ENCODE data around the gene EIF3I.

EIF3I gene

DNA sequence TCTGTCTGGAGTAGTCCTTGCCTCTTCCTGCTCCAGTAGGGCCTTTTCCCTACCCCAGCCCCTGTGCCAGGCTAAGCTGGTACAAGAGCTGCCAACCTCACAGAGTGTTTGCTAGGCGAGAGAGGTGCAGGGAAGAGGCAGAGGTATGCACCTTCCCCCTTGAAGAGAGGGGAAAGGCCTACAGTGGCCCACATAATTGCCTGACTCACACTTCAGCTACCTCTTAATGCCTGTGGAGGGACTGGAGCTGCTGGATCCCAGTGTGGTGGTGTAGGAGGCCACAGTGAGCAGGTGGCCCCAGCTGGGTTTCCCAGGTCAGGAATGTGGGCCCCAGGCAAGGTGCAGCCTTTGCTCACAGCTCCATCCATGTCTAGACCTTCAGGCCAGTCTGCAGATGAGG, 25.1 kb upstream of the EIF3I start:
- peaks cover 48% of the 10 kb centered on the region for H3K4me1 ChIP-seq
- no peaks in the 10 kb centered on the region for H3K27me3 ChIP-seq
- no peak overlapping the region for H3K9ac ChIP-seq
- H4K20me1 ChIP-seq = peaks cover 54% of the 10 kb centered on the region
- H3K4me2 ChIP-seq = no peak overlapping the region
- H3K4me3 ChIP-seq = no peak overlapping the region
- TF ChIP-seq Cebpa-rat (IDR thresholded peaks at IDR 0.05) = no peak
- peaks cover 67% of the 10 kb centered on the region for H3K36me3 ChIP-seq
- H3K27ac ChIP-seq = no peak overlapping the region
- H3K9me3 ChIP-seq = no peaks in the 10 kb centered on the region

DNA sequence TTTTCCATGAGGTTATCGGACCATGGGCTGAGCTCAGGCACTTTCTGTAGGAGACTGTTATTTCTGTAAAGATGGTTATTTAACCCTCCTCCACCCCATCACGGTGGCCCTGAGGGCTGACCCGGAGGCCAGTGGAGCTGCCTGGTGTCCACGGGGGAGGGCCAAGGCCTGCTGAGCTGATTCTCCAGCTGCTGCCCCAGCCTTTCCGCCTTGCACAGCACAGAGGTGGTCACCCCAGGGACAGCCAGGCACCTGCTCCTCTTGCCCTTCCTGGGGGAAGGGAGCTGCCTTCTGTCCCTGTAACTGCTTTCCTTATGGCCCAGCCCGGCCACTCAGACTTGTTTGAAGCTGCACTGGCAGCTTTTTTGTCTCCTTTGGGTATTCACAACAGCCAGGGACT, 24.4 kb upstream of the EIF3I start:
- H3K9ac ChIP-seq = no peak overlapping the region
- no peak overlapping the region; the same call in 1 of the 2 replicates for H3K27ac ChIP-seq
- no peak overlapping the region for H3K4me3 ChIP-seq
- H4K20me1 ChIP-seq = peaks cover 47% of the 10 kb centered on the region
- TF ChIP-seq Cebpa-rat (IDR thresholded peaks at IDR 0.05) = no peak
- H3K9me3 ChIP-seq = no peaks in the 10 kb centered on the region
- H3K4me2 ChIP-seq = no peak overlapping the region
- no peaks in the 10 kb centered on the region for H3K27me3 ChIP-seq
- peaks cover 55% of the 10 kb centered on the region for H3K4me1 ChIP-seq
- peaks cover 60% of the 10 kb centered on the region for H3K36me3 ChIP-seq

DNA sequence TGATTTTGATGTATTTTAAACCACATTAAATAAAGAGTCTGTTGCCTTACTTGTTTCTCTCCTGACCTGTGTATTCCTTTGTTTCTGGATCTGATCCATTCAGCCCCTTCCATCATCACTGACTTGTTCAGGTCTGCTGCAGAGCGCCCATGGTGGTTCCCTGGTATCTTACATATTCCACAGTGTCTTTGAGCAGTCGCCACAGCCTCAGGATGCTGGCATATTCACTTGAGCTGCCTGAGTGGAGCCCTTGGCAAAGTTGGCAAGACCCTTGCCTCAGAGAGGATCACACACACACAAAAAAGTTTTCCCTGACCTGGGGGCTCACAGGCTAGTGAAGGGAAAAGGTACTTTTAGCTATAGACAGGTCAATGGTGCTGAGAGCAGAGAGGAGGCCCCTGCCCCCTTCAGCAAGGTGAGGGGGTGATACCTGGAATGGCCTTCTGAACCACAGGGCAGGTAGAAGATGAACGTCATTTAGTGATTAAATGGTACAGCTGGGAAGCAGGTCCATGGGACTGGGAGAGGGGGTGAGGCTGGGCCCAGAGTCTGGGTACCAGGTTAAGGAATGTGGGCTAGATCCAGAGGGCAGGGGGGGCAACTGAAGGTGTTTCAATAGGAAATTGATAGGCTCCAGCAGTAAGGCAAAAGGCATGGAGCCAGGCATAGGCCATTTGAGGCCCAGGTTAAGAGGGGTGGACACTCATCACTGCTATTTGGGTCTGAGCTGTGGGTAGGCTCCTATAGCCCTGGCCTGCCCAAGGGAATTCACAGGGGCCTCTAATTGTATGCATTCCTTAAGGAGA, 23.8 kb upstream of the EIF3I start:
- Histone ChIP-seq H4K20me1 (peaks cover 47% of the 10 kb centered on the region), H3K27ac (no peak overlapping the region; the same call in 1 of the 2 replicates), H3K9me3 (no peaks in the 10 kb centered on the region), H3K27me3 (no peaks in the 10 kb centered on the region), H3K9ac (no peak overlapping the region), H3K36me3 (peaks cover 54% of the 10 kb centered on the region), H3K4me1 (peaks cover 58% of the 10 kb centered on the region), H3K4me3 (no peak overlapping the region), H3K4me2 (0 out of 2 replicates have a peak overlapping the region, but pooled peaks have one; percentile 94)
- TF ChIP-seq Cebpa-rat (IDR thresholded peaks at IDR 0.05) = no peak

DNA sequence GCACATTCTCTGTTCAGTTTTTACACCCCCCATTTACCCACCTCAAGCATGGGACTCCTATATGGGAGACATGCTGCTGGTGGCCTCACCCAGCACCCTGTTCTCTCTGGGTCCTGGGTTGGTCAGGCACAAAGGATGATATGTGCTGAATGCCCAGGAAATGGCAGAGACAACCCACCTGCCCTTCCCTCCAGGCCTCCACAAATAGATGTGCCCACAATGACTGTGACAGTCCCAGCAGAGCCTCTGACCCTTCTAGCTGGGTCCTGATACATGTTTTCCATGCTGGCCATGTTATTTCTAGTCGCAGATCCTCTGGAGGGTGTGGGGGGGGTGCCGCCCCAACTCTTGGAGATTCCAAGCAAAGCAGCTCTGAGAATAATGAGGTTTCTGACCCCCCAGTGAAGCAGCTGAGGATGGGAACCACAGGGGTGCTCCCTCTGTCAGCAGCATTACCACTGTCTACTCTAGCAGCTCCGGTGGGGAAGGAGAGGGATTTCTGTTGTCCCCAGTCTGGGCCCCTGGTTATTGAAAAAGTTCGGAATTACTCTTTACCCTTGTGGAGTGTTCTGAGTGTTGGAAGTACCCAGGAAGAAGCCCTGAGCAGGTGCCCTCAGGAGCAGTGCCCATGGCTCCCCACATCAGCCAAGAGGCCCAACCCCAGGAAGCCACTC, 23.0 kb upstream of the EIF3I start:
- Histone ChIP-seq H3K9ac (no peak overlapping the region), H3K27ac (no peak overlapping the region), H4K20me1 (peaks cover 39% of the 10 kb centered on the region), H3K36me3 (peaks cover 54% of the 10 kb centered on the region), H3K27me3 (no peaks in the 10 kb centered on the region), H3K4me3 (no peak overlapping the region), H3K4me1 (peaks cover 58% of the 10 kb centered on the region), H3K4me2 (peak overlapping the region; percentile 94), H3K9me3 (no peaks in the 10 kb centered on the region)
- TF ChIP-seq Cebpa-rat (IDR thresholded peaks at IDR 0.05) = no peak

DNA sequence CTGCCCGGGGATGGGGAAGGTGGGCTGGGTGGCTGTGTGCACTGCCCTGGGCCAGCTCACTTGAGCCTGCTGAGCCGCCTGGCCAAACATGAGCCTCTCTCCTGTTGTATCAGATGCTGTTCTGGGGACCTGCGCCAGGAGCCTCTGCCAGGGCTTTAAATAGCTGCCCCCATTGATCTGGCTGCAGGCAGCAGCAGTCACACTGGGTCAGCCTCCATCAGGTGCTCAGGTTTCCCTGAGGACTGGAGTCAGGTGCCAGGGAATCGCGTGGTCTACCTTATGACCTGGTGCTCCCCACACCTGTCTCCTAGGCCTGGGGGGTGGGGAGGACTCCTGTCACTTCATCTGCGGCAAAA, 22.5 kb upstream of the EIF3I start:
- peaks cover 56% of the 10 kb centered on the region for H3K4me1 ChIP-seq
- peak overlapping the region; percentile 77; the same call in 1 of the 2 replicates for H3K9ac ChIP-seq
- H3K27me3 ChIP-seq = no peaks in the 10 kb centered on the region
- H3K4me3 ChIP-seq = peak overlapping the region; percentile 78; the same call in 1 of the 2 replicates
- H3K27ac ChIP-seq = no peak overlapping the region
- H4K20me1 ChIP-seq = peaks cover 34% of the 10 kb centered on the region
- H3K36me3 ChIP-seq = peaks cover 49% of the 10 kb centered on the region
- TF ChIP-seq Cebpa-rat (IDR thresholded peaks at IDR 0.05) = no peak
- peak overlapping the region; percentile 94 for H3K4me2 ChIP-seq
- no peaks in the 10 kb centered on the region for H3K9me3 ChIP-seq

DNA sequence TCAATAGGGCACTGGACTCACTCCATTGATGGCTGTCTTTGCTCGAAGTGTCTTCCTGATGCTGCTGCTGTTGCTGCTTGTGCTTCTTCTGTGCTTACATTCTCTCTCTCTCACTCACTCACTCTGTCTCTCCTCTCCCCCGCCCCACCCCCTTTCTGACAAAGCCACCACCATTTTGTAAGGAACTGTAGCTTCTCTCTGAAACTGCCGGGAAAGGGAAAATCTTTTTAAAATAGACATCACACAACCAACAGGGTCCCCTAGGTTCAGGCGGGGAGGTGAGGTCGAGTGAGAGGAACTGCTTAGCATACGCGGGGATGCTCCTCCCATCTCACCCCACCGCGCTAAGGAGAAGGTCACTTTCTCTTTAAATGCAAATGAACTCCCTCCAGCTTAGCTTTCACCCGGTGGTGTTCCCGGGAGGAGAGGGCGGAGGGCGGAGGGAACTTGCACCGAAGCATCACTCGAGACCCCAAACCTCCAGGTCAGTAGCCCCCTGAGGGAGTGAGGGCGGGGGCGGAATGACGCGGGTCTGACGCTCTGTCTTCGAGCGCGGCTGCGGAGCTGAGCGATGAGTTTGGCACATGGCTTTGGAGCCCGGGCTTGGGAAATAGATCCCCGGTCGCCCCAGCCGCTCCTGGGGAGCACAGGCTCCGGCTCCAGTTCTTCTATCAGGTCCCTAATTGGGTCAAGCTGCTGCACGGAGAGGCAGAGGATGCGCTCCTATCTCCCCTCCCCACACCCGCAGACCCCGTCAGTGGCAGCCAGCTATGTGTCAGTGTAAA, 21.8 kb upstream of the EIF3I start, which contains the start of gene CCDC28B:
Gene CCDC28B, plus strand, starts transcription at position 370 of the 785 bp plus-strand sequence. CDS start 1,341 bp downstream, outside the sequence.
- TF ChIP-seq Cebpa-rat (IDR thresholded peaks at IDR 0.05) = no peak
- peak within 1 kb of the TSS; percentile 48 for H3K27ac ChIP-seq

DNA sequence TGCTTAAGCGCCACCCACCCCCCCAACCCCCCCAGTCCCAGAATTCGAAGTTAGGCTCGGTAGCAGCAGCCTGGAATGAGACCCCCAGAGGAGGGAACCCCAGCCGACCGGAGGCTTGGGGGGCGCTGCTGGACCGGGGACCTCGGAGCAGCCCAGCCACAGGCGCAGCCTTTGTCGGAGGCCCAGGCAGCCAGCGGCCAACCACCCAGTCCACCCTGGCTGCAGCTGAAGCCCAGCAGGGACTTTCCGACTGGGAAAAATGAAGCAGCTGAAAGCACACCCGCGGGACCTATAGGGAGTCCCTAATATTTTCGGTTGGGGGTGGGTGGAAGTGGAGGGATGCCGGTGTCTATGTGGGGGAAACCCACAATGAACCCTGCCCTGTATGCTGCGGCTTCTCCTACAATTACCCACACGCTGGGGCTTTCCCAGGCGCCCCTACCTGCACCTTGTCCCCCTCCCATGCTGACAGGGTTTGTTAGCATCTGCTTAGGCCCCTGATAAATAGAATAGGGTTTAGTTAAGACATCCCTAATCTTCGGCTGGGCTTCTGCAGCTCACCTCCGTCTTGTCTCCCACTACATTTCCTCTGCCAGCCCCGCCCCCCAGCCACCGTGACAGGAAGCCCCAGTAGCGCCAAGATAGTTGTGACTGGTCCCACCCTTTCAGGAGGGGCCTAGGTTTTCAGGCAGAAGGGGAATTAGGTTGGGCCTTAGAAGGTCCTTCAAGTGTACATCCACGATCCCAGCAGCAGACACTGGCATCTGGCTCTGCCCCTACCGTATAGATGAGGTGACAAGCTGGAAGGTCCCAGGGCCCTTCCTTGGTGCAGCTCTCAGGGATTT, 21.0 kb upstream of the EIF3I start:
- H3K27ac ChIP-seq = peak overlapping the region; percentile 69
- H3K9me3 ChIP-seq = no peaks in the 10 kb centered on the region
- H3K4me2 ChIP-seq = peak overlapping the region; percentile 94
- peaks cover 52% of the 10 kb centered on the region for H3K4me1 ChIP-seq
- no peaks in the 10 kb centered on the region for H3K27me3 ChIP-seq
- peak overlapping the region; percentile 78 for H3K4me3 ChIP-seq
- H4K20me1 ChIP-seq = peaks cover 19% of the 10 kb centered on the region
- H3K9ac ChIP-seq = peak overlapping the region; percentile 77
- TF ChIP-seq Cebpa-rat (IDR thresholded peaks at IDR 0.05) = no peak
- H3K36me3 ChIP-seq = peaks cover 33% of the 10 kb centered on the region

More for the DNA sequence above, 21.8 kb upstream of the EIF3I start, which contains the start of gene CCDC28B:
- peaks cover 42% of the 10 kb centered on the region for H3K36me3 ChIP-seq
- peak within 1 kb of the TSS; percentile 78 for H3K4me3 ChIP-seq
- H3K4me1 ChIP-seq = peaks cover 54% of the 10 kb centered on the region
- no peaks in the 10 kb centered on the region for H3K9me3 ChIP-seq
- H3K27me3 ChIP-seq = no peaks in the 10 kb centered on the region
- H3K9ac ChIP-seq = peak within 1 kb of the TSS; percentile 77
- H3K4me2 ChIP-seq = peak within 1 kb of the TSS; percentile 94
- peaks cover 27% of the 10 kb centered on the region for H4K20me1 ChIP-seq

DNA sequence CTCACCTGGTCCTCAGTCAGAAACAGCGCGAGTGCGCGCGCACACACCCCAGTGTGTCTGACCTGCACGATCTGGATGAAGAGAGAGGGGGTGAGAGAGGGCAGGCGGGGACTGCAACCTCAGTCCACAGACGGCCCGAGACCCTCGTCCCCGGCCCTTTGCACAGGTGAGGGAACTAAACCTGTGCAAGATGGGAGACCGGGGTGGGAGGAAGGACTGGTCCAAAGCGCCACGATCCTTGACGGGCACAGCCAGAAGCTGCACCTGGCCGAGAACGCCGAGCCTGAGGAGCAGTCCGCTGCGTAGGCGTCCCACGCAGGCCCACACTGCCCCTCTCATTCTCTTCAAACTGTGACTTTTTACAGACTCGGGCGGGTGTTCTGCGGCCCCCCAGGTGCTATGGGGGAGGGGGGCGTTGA, 17.3 kb upstream of the EIF3I start:
- no peak for TF ChIP-seq Cebpa-rat (IDR thresholded peaks at IDR 0.05)
- H4K20me1 ChIP-seq = no peaks in the 10 kb centered on the region
- H3K4me1 ChIP-seq = peaks cover 58% of the 10 kb centered on the region
- peak overlapping the region; percentile 89 for H3K9ac ChIP-seq
- H3K27ac ChIP-seq = no peak overlapping the region
- peak overlapping the region; percentile 88 for H3K4me3 ChIP-seq
- no peaks in the 10 kb centered on the region for H3K27me3 ChIP-seq
- no peaks in the 10 kb centered on the region for H3K9me3 ChIP-seq
- H3K36me3 ChIP-seq = peaks cover 22% of the 10 kb centered on the region; the same call in 1 of the 2 replicates
- H3K4me2 ChIP-seq = peak overlapping the region; percentile 99

Measured in BLaER1 (cell line).